K562 (cell line): ENCODE data around the gene SORT1. TPM values are rescaled to one million over a fixed set of nuclear protein-coding genes. Genes with fewer than 3 reads are reported as not detected.

Source experiments
- ATAC-seq: fragments of 200-7000 bp; cut with Tn5 transposase; 3 replicates; pipeline ENCODE4 v1.9.1; 2020; ENCODE audit warnings: moderate library complexity
- BruUV-seq: library from RNA; stranded (reverse); fragments of 400-500 nt; replicated peaks from 2 replicates; lab custom pipeline; 2021; lab: Mats Ljungman, UMichigan
- CTCF ChIA-PET: fragments of 300-600 bp; formaldehyde crosslinking; extraction: SDS; loops from one replicate; lab custom pipeline; 2021; ENCODE audit warnings: low intra/inter-chr PET ratio; lab: Yijun Ruan, JAX
- POLR2A ChIA-PET: fragments of 300-600, 350-650 bp; sonication (Branson Sonifier 250); formaldehyde crosslinking; extraction: SDS; loops from one replicate; lab custom pipeline; 2021; ENCODE audit warnings: antibody characterized with exemption, inconsistent platforms; lab: Yijun Ruan, JAX
- DNase-seq, 4 experiments: peaks; one replicate each; pipeline versions ENCODE4 v3.0.0 to v3.0.0-alpha.2; 2011 to 2018; ENCODE audit warnings: low spot score in 3 of 4, mixed read lengths in 3 of 4; ENCODE audit errors: extremely low read depth in 1 of 4
- FAIRE-seq: peaks from 2 replicates; lab custom pipeline; 2011; peaks lifted over from hg19 to GRCh38; lab: Jason Lieb, UNC
- H2AFZ ChIP-seq: 2 replicates; pipeline ENCODE4 v1.6.0; 2011; ENCODE audit warnings: low read depth, low read length, control low read depth, inconsistent platforms
- H3K27ac ChIP-seq: fragments of 200-600 bp; 3 replicates; pipeline ENCODE4 v1.8.0; 2011; ENCODE audit warnings: low read depth, mild to moderate bottlenecking, control low read depth, inconsistent platforms, low read length, moderate library complexity, mixed read lengths; ENCODE audit errors: extremely low read depth
- H3K27me3 ChIP-seq, 2 experiments: fragments of 300-600 bp in 1 of 2; 2 replicates in 1 of 2; 3 replicates in 1 of 2; pipeline versions ENCODE4 v1.6.0 to v1.8.0; 2011; ENCODE audit warnings: inconsistent platforms in 2 of 2, low read length in 2 of 2, mild to moderate bottlenecking in 1 of 2, mixed read lengths in 1 of 2, moderate library complexity in 1 of 2; ENCODE audit not compliant: control insufficient read depth in 2 of 2, insufficient read depth in 2 of 2
- H3K36me3 ChIP-seq: fragments of 300-600 bp; 3 replicates; pipeline ENCODE4 v1.8.0; 2011; ENCODE audit warnings: mild to moderate bottlenecking, low read length, inconsistent platforms; ENCODE audit not compliant: control insufficient read depth, insufficient read depth
- H3K4me1 ChIP-seq, 2 experiments: fragments of 200-600 bp in 1 of 2; replicated peaks in 1 of 2; 2 replicates in 1 of 2; 3 replicates in 1 of 2; pipeline versions ENCODE4 v1.5.1 to v1.8.0; 2011; ENCODE audit warnings: inconsistent platforms in 2 of 2, low read length in 2 of 2, mild to moderate bottlenecking in 1 of 2, mixed read lengths in 1 of 2, moderate library complexity in 1 of 2; ENCODE audit not compliant: control insufficient read depth in 2 of 2, insufficient read depth in 2 of 2
- H3K4me2 ChIP-seq: 2 replicates; pipeline ENCODE4 v1.6.1; 2011; ENCODE audit warnings: low read length, control low read depth, inconsistent platforms, mixed read lengths; ENCODE audit not compliant: insufficient read depth
- H3K4me3 ChIP-seq: fragments of 200-600 bp; sonication (generic), shearing (Covaris generic); 2 replicates; pipeline ENCODE4 v1.5.1; 2016; ENCODE audit warnings: control low read depth, inconsistent platforms
- H3K79me2 ChIP-seq: fragments of 200-600 bp; 3 replicates; pipeline ENCODE4 v1.8.0; 2011; ENCODE audit warnings: low read length, inconsistent platforms; ENCODE audit not compliant: control insufficient read depth, insufficient read depth
- H3K9ac ChIP-seq, 2 experiments: 2 replicates each; pipeline versions ENCODE4 v1.6.0 to v1.6.1; 2011; ENCODE audit warnings: low read depth in 2 of 2, low read length in 2 of 2, control low read depth in 1 of 2, inconsistent platforms in 1 of 2, mild to moderate bottlenecking in 1 of 2, mixed read lengths in 1 of 2; ENCODE audit not compliant: insufficient read depth in 1 of 2
- H3K9me1 ChIP-seq: one replicate; pipeline ENCODE4 v1.6.0; 2011; ENCODE audit warnings: inconsistent platforms, mild to moderate bottlenecking, low read length, moderate library complexity; ENCODE audit not compliant: control insufficient read depth, insufficient read depth
- H3K9me3 ChIP-seq: replicated peaks from 2 replicates; pipeline ENCODE4 v1.5.1; 2011; ENCODE audit warnings: low read depth, low read length, inconsistent platforms; ENCODE audit not compliant: control insufficient read depth, insufficient read depth
- H4K20me1 ChIP-seq: replicated peaks from 2 replicates; pipeline ENCODE4 v1.6.1; 2011; ENCODE audit warnings: low read length, inconsistent platforms, mixed read lengths; ENCODE audit not compliant: control insufficient read depth, insufficient read depth
- E2F4 ChIP-seq: sonication (generic); formaldehyde crosslinking; IDR thresholded peaks from 2 replicates; pipeline ENCODE4 v1.8.0; 2022; ENCODE audit warnings: mild to moderate bottlenecking, low read depth, missing genetic modification reagents
- ETS2 ChIP-seq: IDR thresholded peaks from 2 replicates; pipeline ENCODE4 v1.6.1; 2016; ENCODE audit warnings: borderline replicate concordance, missing genetic modification characterization, mild to moderate bottlenecking, moderate library complexity, missing compliant biosample characterization; ENCODE audit not compliant: poor library complexity, severe bottlenecking
- FOXK2 ChIP-seq, 2 experiments: fragments of 450-650 bp; IDR thresholded peaks in 1 of 2; conservative IDR thresholded peaks in 1 of 2; 2 replicates each; pipeline ENCODE4 v1.6.1; 2016; ENCODE audit warnings: low read depth in 2 of 2, mild to moderate bottlenecking in 1 of 2
- HCFC1 ChIP-seq: IDR thresholded peaks from 2 replicates; pipeline ENCODE4 v1.6.1; 2012; ENCODE audit warnings: low read depth, low read length, improper control_type of control experiment
- KLF13 ChIP-seq: fragments of 450-650 bp; IDR thresholded peaks from 2 replicates; pipeline ENCODE4 v1.6.1; 2016; ENCODE audit warnings: missing genetic modification characterization, low read depth, mild to moderate bottlenecking, missing compliant biosample characterization, moderate library complexity, borderline replicate concordance
- MCM7 ChIP-seq, 2 experiments: fragments of 450-650 bp; IDR thresholded peaks; 2 replicates each; pipeline ENCODE4 v1.6.1; 2016 to 2018
- PHF8 ChIP-seq: fragments of 200-600 bp; sonication (generic); IDR thresholded peaks from 2 replicates; pipeline ENCODE4 v1.6.1; 2012; ENCODE audit warnings: mixed run types, mild to moderate bottlenecking, inconsistent platforms, low read length, moderate library complexity, borderline replicate concordance
- POLR2H ChIP-seq: IDR thresholded peaks from 2 replicates; pipeline ENCODE4 v1.6.1; 2016; ENCODE audit warnings: missing genetic modification characterization, low read depth, mild to moderate bottlenecking, control low read depth, missing compliant biosample characterization, moderate library complexity
- RAD21 ChIP-seq, 2 experiments: fragments of 250-450 bp in 1 of 2; fragments of 450-650 bp in 1 of 2; sonication (Bioruptor Pico) in 1 of 2; formaldehyde crosslinking in 1 of 2; IDR thresholded peaks in 1 of 2; conservative IDR thresholded peaks in 1 of 2; 2 replicates each; pipeline versions ENCODE4 v1.4.0 to v1.8.0; 2020 to 2022; ENCODE audit warnings: mild to moderate bottlenecking in 2 of 2, moderate library complexity in 1 of 2
- SAFB2 ChIP-seq: fragments of 200-400 bp; formaldehyde crosslinking; IDR thresholded peaks from 2 replicates; pipeline ENCODE4 v1.6.1; 2018; ENCODE audit warnings: borderline replicate concordance, low read length, low read depth, moderate library complexity; ENCODE audit not compliant: severe bottlenecking
- SREBF1 ChIP-seq: fragments of 150-350 bp; IDR thresholded peaks from 2 replicates; pipeline ENCODE4 v1.6.1; 2014; ENCODE audit warnings: antibody characterized with exemption, low read depth, low read length, borderline replicate concordance
- THRA ChIP-seq: fragments of 450-650 bp; IDR thresholded peaks from 2 replicates; pipeline ENCODE4 v1.6.1; 2017; ENCODE audit warnings: mild to moderate bottlenecking, moderate library complexity
- ZBTB2 ChIP-seq: fragments of 450-650 bp; IDR thresholded peaks from 2 replicates; pipeline ENCODE4 v1.6.1; 2016; ENCODE audit warnings: antibody characterized with exemption
- ZHX1 ChIP-seq: fragments of 150-350 bp; conservative IDR thresholded peaks from 2 replicates; pipeline ENCODE4 v1.6.1; 2014; ENCODE audit warnings: low read length
- ZNF41 ChIP-seq: fragments of 250-450 bp; sonication (Bioruptor Pico); conservative IDR thresholded peaks from 2 replicates; pipeline ENCODE4 v1.4.0; 2020; ENCODE audit warnings: mild to moderate bottlenecking
- WGBS: fragments of 100-300 bp; shearing (Covaris generic); methylation state at CpG from one replicate; pipeline ENCODE4 v1.1.6; 2016; ENCODE audit warnings: low coverage, mixed read lengths; ENCODE audit not compliant: insufficient coverage; ENCODE audit errors: missing lambda C conversion rate; 5-methylcytosine and 5-hydroxymethylcytosine counted together
- in situ Hi-C: fragments of 300-500 bp; cut with MboI; formaldehyde crosslinking; loops from 4 replicates; pipeline ENCODE4 v1.15.0; 2018; ENCODE audit warnings: inconsistent platforms, mixed read lengths
- intact Hi-C: fragments of 100-400 bp; cut with micrococcal nuclease; formaldehyde crosslinking; loops from 2 replicates; pipeline ENCODE4 v1.14.2; 2022
- polyA plus RNA-seq, 8 experiments: library from polyadenylated mRNA; depleted of rRNA in 4 of 8; stranded (reverse) in 5 of 8; unstranded in 3 of 8; fragments of >200 nt; fragmentation: Nextera tagmentation in 2 of 8; fragmentation: Illumina TruSeq in 1 of 8; extraction: Ambion mirVana in 2 of 8; extraction: Trizol in 1 of 8; gene quantifications; 2 replicates each; pipeline versions ENCODE4 v1.2.1 to v1.2.3, GENCODE V29; 2011 to 2014; ENCODE audit warnings: inconsistent platforms in 1 of 8, missing spikeins in 1 of 8
- total RNA-seq, 7 experiments: library from RNA; depleted of rRNA in 6 of 7; stranded (reverse); fragments of >200 nt in 6 of 7; fragmentation: Illumina TruSeq in 2 of 7; extraction: Trizol in 2 of 7; gene quantifications; 2 replicates each; pipeline versions ENCODE4 v1.2.1 to v1.2.3, GENCODE V29; 2011 to 2021; ENCODE audit warnings: low replicate concordance in 1 of 7

Gene SORT1
- total and polyA plus RNA-seq, 9 of the 15 experiments (the other 6 are each of a cell fraction or from before 2014, with no cell fraction given) = 27.4 to 112 (median 65.0) TPM

- H3K36me3 ChIP-seq = peaks cover 64% of the 10 kb centered on the region
- ATAC-seq (peak; percentile 29; the same call in 2 of the 3 replicates), DNase-seq (no peak), FAIRE-seq (no peak)
- no peak overlapping the region for H3K4me2 ChIP-seq
- 72% methylated on average over 1 of the region's 1 CpG for WGBS
- H3K9me1 ChIP-seq = peaks cover 4% of the 10 kb centered on the region
- H2AFZ ChIP-seq = no peak overlapping the region
- intact Hi-C loops = no loop called here
- H3K27me3 ChIP-seq = no peaks in the 10 kb centered on the region
- in situ Hi-C loops = no loop called here
- peaks cover 13 to 37% of the 10 kb centered on the region in 2 experiments for H3K4me1 ChIP-seq
- no peak overlapping the region for H3K4me3 ChIP-seq
- H3K79me2 ChIP-seq = peaks cover 50% of the 10 kb centered on the region
- CTCF ChIA-PET = no interaction called here
- H3K9ac ChIP-seq = no peak overlapping the region
- no peaks in the 10 kb centered on the region for H3K9me3 ChIP-seq
- BruUV-seq = no TSS peak
- H3K27ac ChIP-seq = no peak overlapping the region
- no peaks in the 10 kb centered on the region for H4K20me1 ChIP-seq
- POLR2A ChIA-PET = interaction anchor here (0.6 to 1.1 kb wide), 4 partner anchors 12 to 180 kb away, joined by 3 to 4 read pairs (median 4); partner anchors contain the start of gene GNAI3
- TF ChIP-seq ETS2 (tag) (no peak), KLF13 (tag) (no peak), MCM7 (IDR thresholded peaks at IDR 0.05) (no peak), ZNF41 (CRISPR knock-in tag) (no peak), FOXK2 (conservative IDR thresholded peaks at IDR 0.05 in 1 of 2, IDR thresholded peaks at IDR 0.05 in 1 of 2; ENCODE audit: low read depth in 2 of 2) (no peak), THRA (no peak), SAFB2 (no peak), RAD21 (CRISPR knock-in tag; conservative IDR thresholded peaks at IDR 0.05 in 1 of 2, IDR thresholded peaks at IDR 0.05 in 1 of 2) (no peak), HCFC1 (no peak), SREBF1 (no peak), E2F4 (CRISPR knock-in tag) (no peak), ZBTB2 (no peak), PHF8 (no peak), ZHX1 (no peak), POLR2H (no peak)
These were observed 29.3 kb downstream of the SORT1 start for GRCh38 chr1:109368464-109368863.
